ENCODE measurements around the gene DNAJC1.

DNA sequence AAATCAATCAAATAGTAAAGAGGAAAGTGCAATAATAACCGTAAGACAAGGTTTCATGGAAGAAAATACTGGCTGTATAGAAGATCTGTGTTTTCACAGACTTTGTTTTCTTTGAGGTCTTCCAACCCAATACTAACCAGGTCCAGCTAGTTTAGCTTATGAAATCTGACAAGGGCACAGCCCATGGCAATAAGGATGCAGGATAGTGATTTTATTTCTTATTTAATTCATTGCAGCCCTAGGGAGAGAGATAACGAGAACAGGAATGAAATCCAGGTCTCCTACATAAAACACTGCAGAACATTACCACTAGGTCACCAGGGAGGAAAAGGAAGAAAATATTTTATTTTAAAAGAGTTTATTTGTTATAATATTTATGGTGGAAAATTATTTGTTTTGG lies 145.1 kb downstream of the DNAJC1 start:
- TF ChIP-seq, protein P1, sequence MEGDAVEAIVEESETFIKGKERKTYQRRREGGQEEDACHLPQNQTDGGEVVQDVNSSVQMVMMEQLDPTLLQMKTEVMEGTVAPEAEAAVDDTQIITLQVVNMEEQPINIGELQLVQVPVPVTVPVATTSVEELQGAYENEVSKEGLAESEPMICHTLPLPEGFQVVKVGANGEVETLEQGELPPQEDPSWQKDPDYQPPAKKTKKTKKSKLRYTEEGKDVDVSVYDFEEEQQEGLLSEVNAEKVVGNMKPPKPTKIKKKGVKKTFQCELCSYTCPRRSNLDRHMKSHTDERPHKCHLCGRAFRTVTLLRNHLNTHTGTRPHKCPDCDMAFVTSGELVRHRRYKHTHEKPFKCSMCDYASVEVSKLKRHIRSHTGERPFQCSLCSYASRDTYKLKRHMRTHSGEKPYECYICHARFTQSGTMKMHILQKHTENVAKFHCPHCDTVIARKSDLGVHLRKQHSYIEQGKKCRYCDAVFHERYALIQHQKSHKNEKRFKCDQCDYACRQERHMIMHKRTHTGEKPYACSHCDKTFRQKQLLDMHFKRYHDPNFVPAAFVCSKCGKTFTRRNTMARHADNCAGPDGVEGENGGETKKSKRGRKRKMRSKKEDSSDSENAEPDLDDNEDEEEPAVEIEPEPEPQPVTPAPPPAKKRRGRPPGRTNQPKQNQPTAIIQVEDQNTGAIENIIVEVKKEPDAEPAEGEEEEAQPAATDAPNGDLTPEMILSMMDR (IDR thresholded peaks at IDR 0.05), result no peak
- no peak for TF ChIP-seq POLR2A (IDR thresholded peaks at IDR 0.05)
- no peak for TF ChIP-seq POLR2AphosphoS5 (IDR thresholded peaks at IDR 0.05; ENCODE audit: insufficient read depth in 1 of 2, low read depth in 1 of 2)

Measured in vagina (tissue), 2 donors.